K562 (cell line): ENCODE measurements around the gene MTMR10. TPM values are rescaled to one million over a fixed set of nuclear protein-coding genes. Genes with fewer than 3 reads are reported as not detected.

Experiments used
- ATAC-seq: fragments of 200-7000 bp; cut with Tn5 transposase; 3 replicates; pipeline ENCODE4 v1.9.1; 2020; ENCODE audit warnings: moderate library complexity
- BruUV-seq: library from RNA; stranded (reverse); fragments of 400-500 nt; replicated peaks from 2 replicates; lab custom pipeline; 2021; lab: Mats Ljungman, UMichigan
- CTCF ChIA-PET: fragments of 300-600 bp; formaldehyde crosslinking; extraction: SDS; loops from one replicate; lab custom pipeline; 2021; ENCODE audit warnings: low intra/inter-chr PET ratio; lab: Yijun Ruan, JAX
- POLR2A ChIA-PET: fragments of 300-600, 350-650 bp; sonication (Branson Sonifier 250); formaldehyde crosslinking; extraction: SDS; loops from one replicate; lab custom pipeline; 2021; ENCODE audit warnings: antibody characterized with exemption, inconsistent platforms; lab: Yijun Ruan, JAX
- DNase-seq, 4 experiments: peaks; one replicate each; pipeline versions ENCODE4 v3.0.0 to v3.0.0-alpha.2; 2011 to 2018; ENCODE audit warnings: low spot score in 3 of 4, mixed read lengths in 3 of 4; ENCODE audit errors: extremely low read depth in 1 of 4
- FAIRE-seq: peaks from 2 replicates; lab custom pipeline; 2011; peaks lifted over from hg19 to GRCh38; lab: Jason Lieb, UNC
- H2AFZ ChIP-seq: 2 replicates; pipeline ENCODE4 v1.6.0; 2011; ENCODE audit warnings: low read depth, low read length, control low read depth, inconsistent platforms
- H3K27ac ChIP-seq: fragments of 200-600 bp; 3 replicates; pipeline ENCODE4 v1.8.0; 2011; ENCODE audit warnings: low read depth, mild to moderate bottlenecking, control low read depth, inconsistent platforms, low read length, moderate library complexity, mixed read lengths; ENCODE audit errors: extremely low read depth
- H3K27me3 ChIP-seq, 2 experiments: fragments of 300-600 bp in 1 of 2; 2 replicates in 1 of 2; 3 replicates in 1 of 2; pipeline versions ENCODE4 v1.6.0 to v1.8.0; 2011; ENCODE audit warnings: inconsistent platforms in 2 of 2, low read length in 2 of 2, mild to moderate bottlenecking in 1 of 2, mixed read lengths in 1 of 2, moderate library complexity in 1 of 2; ENCODE audit not compliant: control insufficient read depth in 2 of 2, insufficient read depth in 2 of 2
- H3K36me3 ChIP-seq: fragments of 300-600 bp; 3 replicates; pipeline ENCODE4 v1.8.0; 2011; ENCODE audit warnings: mild to moderate bottlenecking, low read length, inconsistent platforms; ENCODE audit not compliant: control insufficient read depth, insufficient read depth
- H3K4me1 ChIP-seq, 2 experiments: fragments of 200-600 bp in 1 of 2; replicated peaks in 1 of 2; 2 replicates in 1 of 2; 3 replicates in 1 of 2; pipeline versions ENCODE4 v1.5.1 to v1.8.0; 2011; ENCODE audit warnings: inconsistent platforms in 2 of 2, low read length in 2 of 2, mild to moderate bottlenecking in 1 of 2, mixed read lengths in 1 of 2, moderate library complexity in 1 of 2; ENCODE audit not compliant: control insufficient read depth in 2 of 2, insufficient read depth in 2 of 2
- H3K4me2 ChIP-seq: 2 replicates; pipeline ENCODE4 v1.6.1; 2011; ENCODE audit warnings: low read length, control low read depth, inconsistent platforms, mixed read lengths; ENCODE audit not compliant: insufficient read depth
- H3K4me3 ChIP-seq: fragments of 200-600 bp; sonication (generic), shearing (Covaris generic); 2 replicates; pipeline ENCODE4 v1.5.1; 2016; ENCODE audit warnings: control low read depth, inconsistent platforms
- H3K79me2 ChIP-seq: fragments of 200-600 bp; 3 replicates; pipeline ENCODE4 v1.8.0; 2011; ENCODE audit warnings: low read length, inconsistent platforms; ENCODE audit not compliant: control insufficient read depth, insufficient read depth
- H3K9ac ChIP-seq, 2 experiments: 2 replicates each; pipeline versions ENCODE4 v1.6.0 to v1.6.1; 2011; ENCODE audit warnings: low read depth in 2 of 2, low read length in 2 of 2, control low read depth in 1 of 2, inconsistent platforms in 1 of 2, mild to moderate bottlenecking in 1 of 2, mixed read lengths in 1 of 2; ENCODE audit not compliant: insufficient read depth in 1 of 2
- H3K9me1 ChIP-seq: one replicate; pipeline ENCODE4 v1.6.0; 2011; ENCODE audit warnings: inconsistent platforms, mild to moderate bottlenecking, low read length, moderate library complexity; ENCODE audit not compliant: control insufficient read depth, insufficient read depth
- H3K9me3 ChIP-seq: replicated peaks from 2 replicates; pipeline ENCODE4 v1.5.1; 2011; ENCODE audit warnings: low read depth, low read length, inconsistent platforms; ENCODE audit not compliant: control insufficient read depth, insufficient read depth
- H4K20me1 ChIP-seq: replicated peaks from 2 replicates; pipeline ENCODE4 v1.6.1; 2011; ENCODE audit warnings: low read length, inconsistent platforms, mixed read lengths; ENCODE audit not compliant: control insufficient read depth, insufficient read depth
- AFF4 ChIP-seq: sonication (generic); formaldehyde crosslinking; IDR thresholded peaks from 2 replicates; pipeline ENCODE4 v1.8.0; 2023; ENCODE audit warnings: mild to moderate bottlenecking, missing genetic modification reagents
- CTCF ChIP-seq, 3 experiments: IDR thresholded peaks in 2 of 3; conservative IDR thresholded peaks in 1 of 3; 2 replicates each; pipeline ENCODE4 v1.5.1; 2011 to 2012; ENCODE audit warnings: low read length in 3 of 3, mild to moderate bottlenecking in 3 of 3, control low read depth in 2 of 3, improper control_type of control experiment in 1 of 3, inconsistent platforms in 1 of 3, low read depth in 1 of 3, mixed read lengths in 1 of 3, moderate library complexity in 1 of 3; ENCODE audit not compliant: insufficient read depth in 2 of 3
- HNRNPLL ChIP-seq: fragments of 200-400 bp; formaldehyde crosslinking; IDR thresholded peaks from 2 replicates; pipeline ENCODE4 v1.6.1; 2017; ENCODE audit warnings: low read length, low read depth, mild to moderate bottlenecking; ENCODE audit not compliant: poor library complexity, severe bottlenecking
- MCM5 ChIP-seq: fragments of 450-650 bp; IDR thresholded peaks from 2 replicates; pipeline ENCODE4 v1.6.1; 2016; ENCODE audit warnings: low read depth
- NR2F6 ChIP-seq: fragments of 450-650 bp; formaldehyde crosslinking; IDR thresholded peaks from 2 replicates; pipeline ENCODE4 v1.4.0; 2020; ENCODE audit warnings: mild to moderate bottlenecking
- RAD21 ChIP-seq, 2 experiments: fragments of 250-450 bp in 1 of 2; fragments of 450-650 bp in 1 of 2; sonication (Bioruptor Pico) in 1 of 2; formaldehyde crosslinking in 1 of 2; IDR thresholded peaks in 1 of 2; conservative IDR thresholded peaks in 1 of 2; 2 replicates each; pipeline versions ENCODE4 v1.4.0 to v1.8.0; 2020 to 2022; ENCODE audit warnings: mild to moderate bottlenecking in 2 of 2, moderate library complexity in 1 of 2
- ZNF740 ChIP-seq, 3 experiments: fragments of 200-800 bp in 1 of 3; sonication (Bioruptor generic) in 1 of 3; sonication (generic) in 1 of 3; formaldehyde crosslinking in 1 of 3; IDR thresholded peaks; 2 replicates each; pipeline versions ENCODE4 v1.6.1 to v1.8.0; 2016 to 2022; ENCODE audit warnings: mild to moderate bottlenecking in 2 of 3, missing compliant biosample characterization in 2 of 3, missing genetic modification characterization in 2 of 3, missing genetic modification reagents in 1 of 3
- WGBS: fragments of 100-300 bp; shearing (Covaris generic); methylation state at CpG from one replicate; pipeline ENCODE4 v1.1.6; 2016; ENCODE audit warnings: low coverage, mixed read lengths; ENCODE audit not compliant: insufficient coverage; ENCODE audit errors: missing lambda C conversion rate; 5-methylcytosine and 5-hydroxymethylcytosine counted together
- in situ Hi-C: fragments of 300-500 bp; cut with MboI; formaldehyde crosslinking; loops from 4 replicates; pipeline ENCODE4 v1.15.0; 2018; ENCODE audit warnings: inconsistent platforms, mixed read lengths
- intact Hi-C: fragments of 100-400 bp; cut with micrococcal nuclease; formaldehyde crosslinking; loops from 2 replicates; pipeline ENCODE4 v1.14.2; 2022
- polyA plus RNA-seq, 8 experiments: library from polyadenylated mRNA; depleted of rRNA in 4 of 8; stranded (reverse) in 5 of 8; unstranded in 3 of 8; fragments of >200 nt; fragmentation: Nextera tagmentation in 2 of 8; fragmentation: Illumina TruSeq in 1 of 8; extraction: Ambion mirVana in 2 of 8; extraction: Trizol in 1 of 8; gene quantifications; 2 replicates each; pipeline versions ENCODE4 v1.2.1 to v1.2.3, GENCODE V29; 2011 to 2014; ENCODE audit warnings: inconsistent platforms in 1 of 8, missing spikeins in 1 of 8
- total RNA-seq, 7 experiments: library from RNA; depleted of rRNA in 6 of 7; stranded (reverse); fragments of >200 nt in 6 of 7; fragmentation: Illumina TruSeq in 2 of 7; extraction: Trizol in 2 of 7; gene quantifications; 2 replicates each; pipeline versions ENCODE4 v1.2.1 to v1.2.3, GENCODE V29; 2011 to 2021; ENCODE audit warnings: low replicate concordance in 1 of 7

MTMR10 gene
- total and polyA plus RNA-seq, 9 of the 15 experiments (the other 6 are each of a cell fraction or from before 2014, with no cell fraction given), result 1.6 to 6.8 (median 4.8) TPM

- TF ChIP-seq ZNF740 (CRISPR knock-in tag; IDR thresholded peaks at IDR 0.05) (no peak), ZNF740 (tag; IDR thresholded peaks at IDR 0.05) (no peak), NR2F6 (CRISPR knock-in tag) (no peak)
- TF ChIP-seq, all 486 proteins: peak for 0
These were observed 85.1 kb downstream of the MTMR10 start (continued) for GRCh38 chr15:30906366-30906765.

- Histone ChIP-seq H2AFZ (no peak overlapping the region), H3K4me1 (peaks cover 5 to 9% of the 10 kb centered on the region in 2 experiments; a peak in 3 of 5 replicates), H3K4me2 (no peak overlapping the region), H3K4me3 (no peak overlapping the region), H3K79me2 (0 out of 3 replicates have a peak, but pooled peaks cover 4% of the 10 kb centered on the region), H4K20me1 (no peaks in the 10 kb centered on the region), H3K9ac (no peak overlapping the region), H3K27me3 (no peaks in the 10 kb centered on the region; a peak in 1 of 5 replicates), H3K9me1 (no peaks in the 10 kb centered on the region), H3K9me3 (0 out of 2 replicates have a peak, but pooled peaks cover 2% of the 10 kb centered on the region)
- FAIRE-seq (peak; percentile 57), DNase-seq (no peak)
- 56% methylated on average over 5 of the region's 5 CpGs for WGBS
- in situ Hi-C loops, result no loop called here
- intact Hi-C loops, result no loop called here
- no TSS peak for BruUV-seq
- POLR2A ChIA-PET, result interaction anchor here (1.2 kb wide), 1 partner anchor 10 kb away, joined by 4 read pairs; no protein-coding TSS in a partner anchor
- CTCF ChIA-PET, result no interaction called here
- TF ChIP-seq CTCF (IDR thresholded peaks at IDR 0.05 in 2 of 3, conservative IDR thresholded peaks at IDR 0.05 in 1 of 3; ENCODE audit: insufficient read depth in 2 of 3, low read depth in 1 of 3, low read length in 3 of 3) (peak; percentile 38 to 47 (median 44); a peak in 4 of 6 replicates), AFF4 (CRISPR knock-in tag) (no peak), HNRNPLL (no peak), MCM5 (no peak), NR2F6 (CRISPR knock-in tag) (no peak), RAD21 (CRISPR knock-in tag; conservative IDR thresholded peaks at IDR 0.05 in 1 of 2, IDR thresholded peaks at IDR 0.05 in 1 of 2) (0 out of 4 replicates have a peak, but pooled peaks of 1 of the 2 experiments have one; percentile 6)
- TF ChIP-seq, all 486 proteins: peak for 2
- Histone ChIP-seq H3K27ac (no peak overlapping the region), H3K36me3 (peaks cover 26% of the 10 kb centered on the region; the same call in 2 of the 3 replicates)
- ATAC-seq, result no peak
These were observed 85.6 kb downstream of the MTMR10 start for GRCh38 chr15:30905821-30906220.
